GM21717 (cell line): ENCODE measurements around the gene ZC3H12C.
A peak's percentile ranks its signal among the peaks of the same experiment; 100 is the strongest.

Source experiments
- ATAC-seq: cut with Tn5 transposase; IDR thresholded peaks from one replicate; pipeline ENCODE4 v1.9.1; 2021; ENCODE audit warnings: mild to moderate bottlenecking, moderate library complexity; ENCODE audit not compliant: unreplicated experiment

ZC3H12C gene

DNA sequence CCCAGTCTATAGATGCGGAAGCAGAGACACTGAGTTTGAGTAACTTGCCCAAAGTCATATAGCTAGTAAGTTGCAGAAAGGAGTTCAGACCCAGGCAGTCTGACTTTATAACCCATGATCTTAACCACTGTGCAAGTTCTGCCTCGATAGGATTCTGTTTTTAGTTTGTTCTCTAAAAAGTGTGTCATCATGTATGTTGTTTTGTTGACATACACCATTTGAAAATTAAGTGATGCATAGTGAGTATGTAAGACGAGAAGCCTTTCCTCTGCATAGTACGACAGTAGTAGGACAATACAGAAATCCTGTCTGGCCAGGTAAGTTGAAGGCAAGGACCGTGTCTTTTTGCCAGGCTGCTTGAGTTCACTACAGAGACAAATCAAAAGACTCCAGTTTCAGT is 3.3 kb downstream of the ZC3H12C start:
- ATAC-seq: no peak

DNA sequence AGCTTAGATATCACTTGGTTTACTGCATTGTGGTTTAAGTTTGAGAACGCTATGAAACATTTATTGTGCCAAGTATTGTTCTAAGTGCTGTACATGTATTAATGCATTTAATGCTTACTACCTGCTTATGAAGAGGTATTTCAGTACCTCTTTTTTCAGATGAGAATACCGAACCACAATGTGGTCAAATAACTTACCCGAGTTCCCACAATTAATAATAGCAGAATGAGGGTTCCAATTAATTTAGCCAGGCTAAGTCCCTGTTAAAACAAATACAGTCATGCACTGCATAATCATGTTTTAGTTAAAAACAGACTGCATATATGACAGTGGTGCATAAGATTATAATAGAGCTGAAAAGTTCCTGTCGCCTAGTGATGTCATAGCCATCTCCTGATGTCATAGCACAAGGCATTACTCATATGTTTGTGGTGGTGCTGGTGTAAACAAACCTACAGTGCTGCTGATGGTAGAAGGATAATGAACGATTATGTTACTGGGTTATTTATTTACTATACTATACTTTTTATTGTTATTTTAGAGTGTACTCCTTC is 4.3 kb downstream of the ZC3H12C start:
- ATAC-seq: no peak

GRCh38 chr11:110098645-110099044 is 5.5 kb downstream of the ZC3H12C start:
- peak; percentile 47 for ATAC-seq

DNA sequence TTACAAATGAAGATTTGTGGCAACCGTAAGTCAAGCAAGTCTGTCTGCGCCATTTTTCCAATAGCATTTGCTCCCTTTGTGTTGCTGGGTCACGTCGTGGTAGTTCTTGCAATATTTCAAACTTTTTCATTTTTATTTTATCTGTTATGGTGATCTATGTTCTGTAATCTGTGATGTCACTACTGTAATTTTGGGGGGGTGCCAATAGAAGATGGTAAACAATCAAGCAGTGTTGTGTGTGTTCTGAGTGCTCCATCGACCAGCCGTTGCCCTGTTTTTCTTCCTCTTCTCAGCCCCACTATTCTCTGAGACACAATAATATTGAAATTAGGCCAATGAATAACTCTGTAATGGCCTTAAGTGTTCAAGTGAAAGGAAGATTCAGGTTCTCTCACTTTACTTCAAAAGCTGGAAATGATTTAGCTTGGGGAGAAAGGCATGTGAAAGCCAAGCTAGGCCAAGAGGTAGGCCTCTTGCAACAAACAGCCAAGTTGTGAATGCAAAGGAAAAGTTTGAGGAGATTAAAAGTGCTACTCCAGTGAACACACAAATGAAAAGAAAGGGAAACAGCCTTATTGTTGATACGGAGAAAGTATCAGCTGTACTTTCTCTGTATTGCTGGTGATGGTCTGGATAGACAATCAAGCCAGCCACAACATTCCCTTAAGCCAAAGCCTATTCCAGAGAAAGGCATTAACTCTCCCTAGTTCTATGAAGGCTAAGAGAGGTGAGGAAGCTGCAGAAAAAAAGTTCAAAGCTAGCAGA is 7.5 kb downstream of the ZC3H12C start:
- no peak for ATAC-seq

- no peak for ATAC-seq
Observed at GRCh38 chr11:110106713-110107274, 13.6 kb downstream of the ZC3H12C start.

DNA sequence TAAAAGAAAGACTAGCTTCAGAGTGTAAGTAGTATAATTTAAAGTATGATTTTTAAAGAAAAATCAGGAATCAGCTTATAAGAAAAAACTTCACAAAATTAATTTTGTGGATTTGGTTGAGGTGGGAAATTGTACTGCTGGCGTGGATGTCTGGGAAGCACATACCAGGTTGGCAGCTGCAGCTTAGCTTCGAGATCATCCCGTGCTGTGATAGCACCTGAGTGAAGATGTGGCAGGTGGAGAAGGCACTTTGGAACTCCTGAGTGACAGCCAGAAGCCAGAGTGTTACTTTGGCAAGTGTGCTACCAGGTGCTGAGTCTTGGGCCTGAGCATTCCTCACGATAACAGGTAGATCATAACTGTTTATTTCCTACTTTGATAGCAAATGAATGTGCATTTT is 17.7 kb downstream of the ZC3H12C start:
- ATAC-seq: no peak

GRCh38 chr11:110112457-110112856 is 19.3 kb downstream of the ZC3H12C start:
- no peak for ATAC-seq

- ATAC-seq: no peak
Observed at GRCh38 chr11:110113505-110113904, 20.3 kb downstream of the ZC3H12C start.

GRCh38 chr11:110113973-110114372 is 20.8 kb downstream of the ZC3H12C start:
- no peak for ATAC-seq

DNA sequence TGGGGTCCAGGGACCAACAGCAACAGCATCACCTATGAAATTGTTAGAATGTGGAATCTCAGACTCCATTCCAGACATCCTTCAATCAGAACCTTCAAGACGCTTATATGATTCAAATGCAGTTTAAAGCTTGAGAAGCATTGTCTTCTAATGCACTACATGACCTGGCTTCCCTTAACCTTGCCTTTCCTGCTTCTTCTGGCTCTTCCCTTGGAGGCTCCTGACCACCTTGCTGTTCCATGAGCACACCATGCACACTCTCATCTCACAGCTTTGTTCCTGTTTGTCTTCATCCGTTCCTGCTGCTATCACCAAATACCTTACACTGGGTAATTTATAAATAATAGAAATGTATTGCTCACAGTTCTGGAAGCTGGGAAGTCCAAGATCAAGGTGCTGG is 26.1 kb downstream of the ZC3H12C start:
- no peak for ATAC-seq

DNA sequence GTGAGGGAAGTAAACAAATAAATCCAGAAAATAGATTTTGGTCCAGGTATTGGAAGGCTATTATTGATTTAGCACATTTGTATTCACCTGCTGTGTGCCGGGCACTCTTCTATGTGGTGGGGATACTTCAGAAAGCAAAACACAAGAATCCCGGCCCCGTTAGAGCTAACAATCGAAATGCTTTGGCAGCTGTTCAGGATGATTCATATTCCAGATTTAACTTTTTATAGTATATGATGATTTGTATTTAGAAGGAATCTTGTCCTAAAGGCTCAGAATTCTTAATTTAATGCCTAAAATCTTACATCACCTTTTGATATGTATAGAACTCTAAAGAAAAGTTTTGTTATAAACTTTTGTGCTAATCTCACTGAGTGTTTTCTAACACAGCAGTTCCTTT is 28.0 kb downstream of the ZC3H12C start:
- ATAC-seq: no peak

DNA sequence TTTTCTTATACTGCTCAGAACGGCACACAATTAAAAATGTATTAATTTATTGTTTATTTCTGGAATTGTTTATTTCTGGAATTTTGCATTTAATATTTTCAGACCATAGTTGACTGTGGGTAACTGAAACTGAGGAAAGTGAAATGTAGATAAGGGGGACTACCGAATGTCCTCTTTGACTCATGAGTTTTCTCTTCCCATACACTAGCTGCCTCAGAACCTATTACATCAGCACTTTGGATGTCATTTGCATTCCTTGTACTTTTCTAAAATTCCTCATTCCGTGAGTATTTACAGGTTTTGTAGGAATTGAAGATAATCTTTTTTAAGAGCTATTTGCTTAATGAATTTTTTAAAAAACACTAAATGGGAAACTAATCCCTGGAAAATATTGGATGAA is 29.8 kb downstream of the ZC3H12C start:
- peak; percentile 49 for ATAC-seq

DNA sequence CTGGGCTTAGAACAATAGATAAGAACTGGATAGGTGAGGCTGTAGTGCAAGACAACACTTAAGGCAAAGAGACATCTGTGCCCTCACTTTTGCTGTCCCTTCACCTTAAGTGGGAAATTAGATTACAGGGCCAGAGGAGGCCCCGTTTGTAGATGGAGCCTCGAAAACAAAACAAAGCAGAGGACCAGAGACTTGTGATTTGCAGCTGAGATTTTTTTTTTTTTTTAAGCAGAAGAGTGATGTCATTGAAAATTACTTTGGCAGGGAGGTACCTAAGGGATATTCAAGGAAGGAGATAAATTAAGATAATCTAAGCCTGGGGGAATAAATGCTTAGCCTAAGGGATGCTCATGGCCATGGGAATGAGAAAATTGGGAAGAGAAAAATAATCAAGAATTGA is 31.4 kb downstream of the ZC3H12C start:
- ATAC-seq: no peak

GRCh38 chr11:110125632-110126031 is 32.4 kb downstream of the ZC3H12C start:
- ATAC-seq: no peak

- ATAC-seq: no peak
Observed at GRCh38 chr11:110126936-110127335, 33.7 kb downstream of the ZC3H12C start.

GRCh38 chr11:110128161-110128560 is 35.0 kb downstream of the ZC3H12C start:
- no peak for ATAC-seq

- ATAC-seq: no peak
Observed at GRCh38 chr11:110130642-110131238, 37.5 kb downstream of the ZC3H12C start.

- ATAC-seq: no peak
Observed at GRCh38 chr11:110131386-110132123, 38.4 kb downstream of the ZC3H12C start.

DNA sequence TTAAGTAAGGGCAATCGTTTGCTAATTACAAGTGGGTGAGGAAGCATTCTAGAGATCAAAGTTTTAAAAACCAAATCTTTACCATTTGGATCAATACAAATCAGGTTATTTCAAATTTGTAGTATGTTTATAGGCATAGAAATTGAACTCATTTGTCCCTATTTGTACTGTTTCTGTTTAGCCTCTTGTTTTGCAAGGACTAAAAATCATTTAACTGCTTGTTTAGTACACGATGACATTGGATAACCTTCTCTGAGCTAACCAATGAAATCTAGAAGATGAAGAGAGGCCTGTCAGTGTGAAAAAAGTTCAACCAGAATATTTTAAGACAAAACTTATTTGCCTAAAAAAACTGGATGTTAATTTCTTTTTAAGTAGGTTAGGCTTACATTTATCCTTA is 40.0 kb downstream of the ZC3H12C start:
- ATAC-seq: no peak

GRCh38 chr11:110134110-110134509 is 40.9 kb downstream of the ZC3H12C start:
- no peak for ATAC-seq

DNA sequence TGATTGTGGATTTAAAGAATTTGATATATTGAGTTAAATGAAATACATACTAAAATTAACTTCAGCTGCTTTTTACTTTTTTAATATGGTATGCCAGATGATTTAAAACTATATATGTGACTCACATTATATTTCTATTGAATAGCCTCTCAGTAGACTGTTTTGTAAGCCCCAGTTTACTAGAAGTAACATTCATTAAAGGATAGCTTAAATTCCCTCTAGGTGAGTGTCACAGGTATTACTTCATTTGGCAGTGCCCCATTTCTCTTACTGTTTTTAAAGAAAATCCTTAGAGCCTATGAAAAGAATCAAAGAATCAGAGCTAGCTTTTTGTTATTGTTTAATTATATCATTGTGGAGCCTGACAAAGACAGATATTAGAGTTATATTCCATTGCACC is 48.6 kb downstream of the ZC3H12C start:
- no peak for ATAC-seq
